HCT116 (cell line): ENCODE results near the gene ATXN1. TPM values are rescaled to one million over a fixed set of nuclear protein-coding genes. Genes with fewer than 3 reads are reported as not detected.

Experiments
- ATAC-seq: fragments of 200-7000 bp; cut with Tn5 transposase; 2 replicates; pipeline ENCODE4 v1.9.1; 2020; ENCODE audit warnings: mild to moderate bottlenecking, moderate library complexity
- BruUV-seq: library from RNA; stranded (reverse); fragments of 400-500 nt; replicated peaks from 2 replicates; lab custom pipeline; 2021; lab: Mats Ljungman, UMichigan
- CTCF ChIA-PET: fragments of 300-600 bp; sonication (Branson Sonifier 250); formaldehyde crosslinking; loops from one replicate; lab custom pipeline; 2021; ENCODE audit warnings: antibody characterized with exemption; lab: Charles Lee
- POLR2A ChIA-PET: fragments of 300-600, 350-600 bp; sonication (Branson Sonifier 250); formaldehyde crosslinking; loops from one replicate; lab custom pipeline; 2021; ENCODE audit warnings: antibody characterized with exemption; lab: Charles Lee
- RAD21 ChIA-PET, 2 experiments: fragments of 300-600 bp; sonication (Branson Sonifier 250); formaldehyde crosslinking; loops; one replicate each; lab custom pipeline; 2023; ENCODE audit warnings: low total read pairs in 2 of 2; ENCODE audit not compliant: uncharacterized antibody in 2 of 2, unreplicated experiment in 2 of 2, low non-redundant PET in 1 of 2; lab: Charles Lee
- DNase-seq: peaks from one replicate; pipeline ENCODE4 v3.0.0-alpha.2; 2010; ENCODE audit warnings: low read depth, low spot score
- H2AFZ ChIP-seq: fragments of 200-600 bp; shearing (Covaris generic), sonication (generic); 2 replicates; pipeline ENCODE4 v1.6.1; 2017; ENCODE audit warnings: low read depth, mixed run types, mixed read lengths, antibody characterized with exemption, low read length; ENCODE audit not compliant: poor library complexity, severe bottlenecking
- H3K27ac ChIP-seq: 2 replicates; pipeline ENCODE4 v1.5.1; 2012; ENCODE audit warnings: low read depth, low read length
- H3K27me3 ChIP-seq: fragments of 200-600 bp; sonication (generic); 2 replicates; pipeline ENCODE4 v1.6.1; 2016; ENCODE audit warnings: mixed run types, low read length, mixed read lengths; ENCODE audit not compliant: insufficient read depth
- H3K36me3 ChIP-seq, 2 experiments: fragments of 200-500 bp in 1 of 2; fragments of 200-600 bp in 1 of 2; sonication (Bioruptor generic) in 1 of 2; sonication (generic) in 1 of 2; 2 replicates each; pipeline versions ENCODE4 v1.5.1 to v1.6.1; 2014 to 2016; ENCODE audit warnings: low read length in 2 of 2, inconsistent platforms in 1 of 2, mixed read lengths in 1 of 2, mixed run types in 1 of 2; ENCODE audit not compliant: insufficient read depth in 2 of 2, control insufficient read depth in 1 of 2
- H3K4me1 ChIP-seq, 2 experiments: fragments of 200-600 bp in 1 of 2; sonication (generic) in 1 of 2; 2 replicates each; pipeline versions ENCODE4 v1.5.1 to v1.6.1; 2012 to 2017; ENCODE audit warnings: low read length in 2 of 2, inconsistent platforms in 1 of 2, mild to moderate bottlenecking in 1 of 2, mixed read lengths in 1 of 2, mixed run types in 1 of 2, moderate library complexity in 1 of 2; ENCODE audit not compliant: insufficient read depth in 2 of 2, control insufficient read depth in 1 of 2
- H3K4me2 ChIP-seq: fragments of 200-600 bp; sonication (generic); 2 replicates; pipeline ENCODE4 v1.6.1; 2017; ENCODE audit warnings: mixed run types, low read length, mixed read lengths
- H3K4me3 ChIP-seq, 2 experiments: fragments of 200-600 bp in 1 of 2; sonication (generic) in 1 of 2; replicated peaks in 1 of 2; 2 replicates each; pipeline ENCODE4 v1.5.1; 2011 to 2016; ENCODE audit warnings: low read length in 2 of 2, control low read depth in 1 of 2, low read depth in 1 of 2, mild to moderate bottlenecking in 1 of 2, mixed read lengths in 1 of 2, mixed run types in 1 of 2
- H3K79me2 ChIP-seq: fragments of 200-600 bp; sonication (generic); 2 replicates; pipeline ENCODE4 v1.6.1; 2017; ENCODE audit warnings: mild to moderate bottlenecking, mixed run types, low read length, moderate library complexity, mixed read lengths; ENCODE audit not compliant: insufficient read depth
- H3K9ac ChIP-seq: fragments of 200-600 bp; sonication (generic); 2 replicates; pipeline ENCODE4 v1.6.1; 2016; ENCODE audit warnings: low read length, mixed read lengths
- H3K9me2 ChIP-seq: fragments of 200-600 bp; sonication (generic), shearing (Covaris generic); 2 replicates; pipeline ENCODE4 v1.6.1; 2017; ENCODE audit warnings: mixed run types, mild to moderate bottlenecking, moderate library complexity; ENCODE audit not compliant: insufficient read depth
- H3K9me3 ChIP-seq, 2 experiments: fragments of 200-500 bp in 1 of 2; fragments of 200-600 bp in 1 of 2; sonication (Bioruptor generic) in 1 of 2; sonication (generic) in 1 of 2; 2 replicates each; pipeline ENCODE4 v1.6.1; 2014 to 2017; ENCODE audit warnings: low read length in 2 of 2, mixed read lengths in 2 of 2, inconsistent platforms in 1 of 2, low read depth in 1 of 2, mild to moderate bottlenecking in 1 of 2, mixed run types in 1 of 2, moderate library complexity in 1 of 2; ENCODE audit not compliant: control insufficient read depth in 1 of 2, insufficient read depth in 1 of 2
- H4K20me1 ChIP-seq: fragments of 200-600 bp; sonication (generic), shearing (Covaris generic); 2 replicates; pipeline ENCODE4 v1.6.1; 2017; ENCODE audit warnings: mixed run types, mild to moderate bottlenecking, moderate library complexity; ENCODE audit not compliant: insufficient read depth
- CBX3 ChIP-seq: IDR thresholded peaks from 2 replicates; pipeline ENCODE4 v1.6.1; 2012; ENCODE audit warnings: low read depth
- CEBPB ChIP-seq: IDR thresholded peaks from 2 replicates; pipeline ENCODE4 v1.6.1; 2012; ENCODE audit warnings: low read depth
- EZH2phosphoT487 ChIP-seq: fragments of 200-600 bp; IDR thresholded peaks from 2 replicates; pipeline ENCODE4 v1.6.1; 2018; ENCODE audit warnings: antibody characterized with exemption, borderline replicate concordance
- FOSL1 ChIP-seq: IDR thresholded peaks from 2 replicates; pipeline ENCODE4 v1.6.1; 2012; ENCODE audit warnings: low read depth
- JUND ChIP-seq: IDR thresholded peaks from 2 replicates; pipeline ENCODE4 v1.6.1; 2012
- POLR2AphosphoS5 ChIP-seq: IDR thresholded peaks from 2 replicates; pipeline ENCODE4 v1.6.1; 2011; ENCODE audit warnings: mild to moderate bottlenecking, low read depth, low read length, moderate library complexity
- SP1 ChIP-seq: IDR thresholded peaks from 2 replicates; pipeline ENCODE4 v1.6.1; 2012; ENCODE audit warnings: low read depth
- TCF7L2 ChIP-seq: IDR thresholded peaks from 2 replicates; pipeline ENCODE4 v1.7.0; 2011; ENCODE audit warnings: borderline replicate concordance, inconsistent platforms; ENCODE audit not compliant: insufficient read depth, insufficient read length; ENCODE audit errors: extremely low read depth
- YY1 ChIP-seq: IDR thresholded peaks from 2 replicates; pipeline ENCODE4 v1.6.1; 2011; ENCODE audit warnings: low read length, low read depth, moderate library complexity, mild to moderate bottlenecking; ENCODE audit not compliant: insufficient replicate concordance; ENCODE audit errors: extremely low read depth
- ZNF274 ChIP-seq: fragments of 200-500 bp; sonication (Bioruptor generic); IDR thresholded peaks from 2 replicates; pipeline ENCODE4 v1.6.1; 2014; ENCODE audit warnings: mild to moderate bottlenecking, low read depth, low read length, inconsistent platforms
- intact Hi-C: fragments of 100-400 bp; cut with micrococcal nuclease; formaldehyde crosslinking; loops from 2 replicates; pipeline ENCODE4 v1.10.0; 2022
- total RNA-seq: library from RNA; stranded (reverse); gene quantifications from one replicate; pipeline ENCODE4 v1.2.1, GENCODE V29; 2021; ENCODE audit not compliant: unreplicated experiment
- TF ChIP-seq, protein P1 (sequence below): IDR thresholded peaks from 2 replicates; pipeline ENCODE4 v1.6.1; 2011; ENCODE audit warnings: mild to moderate bottlenecking, low read length, moderate library complexity; ENCODE audit not compliant: insufficient replicate concordance; ENCODE audit errors: extremely low read depth

The ATXN1 gene
- total RNA-seq, 1 experiment from 2014 or later = 21.0 TPM

DNA sequence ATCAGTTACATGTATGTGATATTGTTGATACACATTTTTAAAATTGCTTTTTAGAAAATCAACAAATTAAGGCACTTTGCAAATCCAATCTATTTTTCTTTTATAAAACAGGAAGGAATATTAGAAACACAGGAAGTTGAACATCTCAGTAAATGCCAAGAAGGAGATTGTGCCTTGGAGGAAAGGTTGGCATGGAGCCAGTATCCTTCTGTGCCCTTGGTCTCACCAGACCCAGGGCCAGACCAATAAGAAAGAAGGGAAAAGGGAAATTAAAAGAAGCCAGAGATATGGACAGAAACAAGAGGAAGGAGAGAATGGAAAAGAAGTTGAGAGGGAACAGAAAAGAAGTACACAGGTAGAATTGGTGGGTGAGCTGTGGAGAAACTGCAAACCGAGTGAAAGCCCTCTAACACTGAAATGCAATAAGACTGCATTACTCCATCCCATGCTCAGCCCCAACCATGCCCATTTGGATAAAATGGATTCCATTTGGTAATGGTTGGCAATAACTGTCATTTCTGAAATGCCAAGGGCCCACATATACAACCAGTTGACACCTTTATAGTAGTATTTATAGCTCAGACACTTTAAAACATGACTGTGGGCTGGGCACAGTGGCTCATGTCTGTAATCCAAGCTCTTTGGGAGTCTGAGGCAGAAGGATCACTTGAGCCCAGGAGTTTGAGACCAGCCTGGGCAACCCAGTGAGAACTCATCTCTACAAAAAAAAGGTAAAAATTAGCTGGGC lies 389.1 kb downstream of the ATXN1 start:
- DNase-seq = no peak
- H3K4me3 ChIP-seq = no peak overlapping the region
- no peak overlapping the region for H2AFZ ChIP-seq
- no peaks in the 10 kb centered on the region for H3K79me2 ChIP-seq
- ATAC-seq = no peak
- ChIA-PET POLR2A (no interaction called here), RAD21 (no interaction called here), CTCF (no interaction called here)
- intact Hi-C loops = no loop called here
- H3K9me2 ChIP-seq = no peaks in the 10 kb centered on the region
- TF ChIP-seq EZH2phosphoT487 (no peak), YY1 (no peak), JUND (no peak), TCF7L2 (no peak), POLR2AphosphoS5 (no peak), CEBPB (no peak), SP1 (no peak), FOSL1 (no peak), CBX3 (no peak), ZNF274 (no peak)
- TF ChIP-seq, protein P1, sequence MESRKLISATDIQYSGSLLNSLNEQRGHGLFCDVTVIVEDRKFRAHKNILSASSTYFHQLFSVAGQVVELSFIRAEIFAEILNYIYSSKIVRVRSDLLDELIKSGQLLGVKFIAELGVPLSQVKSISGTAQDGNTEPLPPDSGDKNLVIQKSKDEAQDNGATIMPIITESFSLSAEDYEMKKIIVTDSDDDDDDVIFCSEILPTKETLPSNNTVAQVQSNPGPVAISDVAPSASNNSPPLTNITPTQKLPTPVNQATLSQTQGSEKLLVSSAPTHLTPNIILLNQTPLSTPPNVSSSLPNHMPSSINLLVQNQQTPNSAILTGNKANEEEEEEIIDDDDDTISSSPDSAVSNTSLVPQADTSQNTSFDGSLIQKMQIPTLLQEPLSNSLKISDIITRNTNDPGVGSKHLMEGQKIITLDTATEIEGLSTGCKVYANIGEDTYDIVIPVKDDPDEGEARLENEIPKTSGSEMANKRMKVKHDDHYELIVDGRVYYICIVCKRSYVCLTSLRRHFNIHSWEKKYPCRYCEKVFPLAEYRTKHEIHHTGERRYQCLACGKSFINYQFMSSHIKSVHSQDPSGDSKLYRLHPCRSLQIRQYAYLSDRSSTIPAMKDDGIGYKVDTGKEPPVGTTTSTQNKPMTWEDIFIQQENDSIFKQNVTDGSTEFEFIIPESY = no peak
- H3K4me2 ChIP-seq = no peak overlapping the region
- no peaks in the 10 kb centered on the region for H3K9me3 ChIP-seq
- no peak overlapping the region for H3K27ac ChIP-seq
- no peak overlapping the region for H3K9ac ChIP-seq
- H3K4me1 ChIP-seq = no peaks in the 10 kb centered on the region
- no peaks in the 10 kb centered on the region for H3K36me3 ChIP-seq
- no peaks in the 10 kb centered on the region for H3K27me3 ChIP-seq
- no TSS peak for BruUV-seq
- H4K20me1 ChIP-seq = no peaks in the 10 kb centered on the region
